ENCODE measurements around the gene ANAPC16.
"Not testable (repeated sequence)": the region's sequence is repeated elsewhere in the genome, so short reads cannot be mapped to it uniquely, and the experiment has no call there.

Gene ANAPC16

DNA sequence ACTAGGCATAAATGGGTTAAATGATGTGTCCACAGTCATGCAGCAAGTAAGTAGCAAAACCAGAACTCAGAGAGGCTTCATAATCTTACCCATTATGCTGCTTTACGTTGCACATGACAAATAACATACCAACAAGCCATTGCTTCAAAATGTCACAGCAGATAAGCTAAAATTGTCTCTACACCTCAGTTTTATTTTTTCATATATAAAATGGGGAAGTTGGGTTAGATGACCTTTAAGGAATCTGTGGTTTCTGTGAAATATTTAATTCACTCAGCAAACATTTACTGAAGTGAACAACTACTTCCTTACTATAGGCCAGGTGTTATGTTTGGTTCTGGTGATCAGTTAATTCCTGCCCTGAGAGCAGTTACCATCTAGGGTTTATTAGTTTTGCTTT, 2.5 kb downstream of the ANAPC16 start:
- no peak overlapping the region for H3K4me3 ChIP-seq (ENCODE audit: low read depth, low read length)
- TF ChIP-seq CTCF (IDR thresholded peaks at IDR 0.05; ENCODE audit: low read depth, low read length) = no peak

- H3K4me3 ChIP-seq (ENCODE audit: low read depth, low read length) = no peak overlapping the region
- no peak for TF ChIP-seq CTCF (IDR thresholded peaks at IDR 0.05; ENCODE audit: low read depth, low read length)
Measured at GRCh38 chr10:72218726-72219125, 2.9 kb downstream of the ANAPC16 start.

DNA sequence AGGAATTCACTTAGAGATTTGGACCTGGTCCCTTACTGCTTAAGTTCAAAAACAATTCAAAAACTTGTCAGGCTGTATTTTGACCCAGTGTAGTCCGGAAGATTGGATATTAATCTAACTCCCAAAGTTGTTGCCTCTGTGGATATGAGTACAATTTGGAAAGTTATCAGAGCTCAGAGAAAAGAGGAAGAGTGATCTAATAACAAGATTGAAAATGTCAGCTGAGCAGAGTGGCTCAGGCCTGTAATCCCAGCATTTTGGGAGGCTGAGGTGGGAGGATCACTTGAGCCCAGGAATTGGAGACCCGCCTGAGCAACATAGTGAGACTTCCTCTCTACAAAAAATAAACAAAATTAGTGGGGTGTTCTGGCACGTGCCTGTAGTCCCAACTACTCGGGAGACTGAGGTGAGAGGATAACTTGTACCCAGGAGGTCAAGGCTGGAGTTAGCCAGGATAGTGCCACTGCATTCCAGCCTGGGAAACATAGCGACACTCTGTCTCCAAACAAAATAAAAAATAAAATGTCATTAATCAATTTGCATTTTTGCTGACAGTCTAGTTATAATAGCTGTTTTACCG, 3.5 kb downstream of the ANAPC16 start:
- TF ChIP-seq CTCF (IDR thresholded peaks at IDR 0.05; ENCODE audit: low read depth, low read length) = no peak
- H3K4me3 ChIP-seq (ENCODE audit: low read depth, low read length) = no peak overlapping the region

- H3K4me3 ChIP-seq (ENCODE audit: low read depth, low read length) = no peak overlapping the region
- TF ChIP-seq CTCF (IDR thresholded peaks at IDR 0.05; ENCODE audit: low read depth, low read length) = no peak
Measured at GRCh38 chr10:72220637-72221036, 4.8 kb downstream of the ANAPC16 start.

GRCh38 chr10:72221278-72221677, 5.5 kb downstream of the ANAPC16 start:
- no peak overlapping the region for H3K4me3 ChIP-seq (ENCODE audit: low read depth, low read length)
- TF ChIP-seq CTCF (IDR thresholded peaks at IDR 0.05; ENCODE audit: low read depth, low read length) = no peak

DNA sequence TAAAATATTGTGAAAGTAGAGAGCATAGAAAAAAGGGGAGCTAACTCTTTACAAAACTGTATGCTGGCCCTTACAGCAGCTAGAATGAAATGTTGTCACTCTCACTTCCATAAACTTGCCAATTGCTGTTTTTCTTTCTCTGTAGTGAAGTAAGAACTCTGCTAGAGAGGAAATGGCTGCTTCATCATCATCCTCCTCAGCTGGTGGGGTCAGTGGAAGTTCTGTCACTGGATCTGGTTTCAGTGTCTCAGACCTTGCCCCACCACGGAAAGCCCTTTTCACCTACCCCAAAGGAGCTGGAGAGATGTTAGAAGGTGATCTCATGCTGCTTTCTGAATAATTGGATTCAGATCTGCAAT, 7.9 kb downstream of the ANAPC16 start:
- no peak for TF ChIP-seq CTCF (IDR thresholded peaks at IDR 0.05; ENCODE audit: low read depth, low read length)

DNA sequence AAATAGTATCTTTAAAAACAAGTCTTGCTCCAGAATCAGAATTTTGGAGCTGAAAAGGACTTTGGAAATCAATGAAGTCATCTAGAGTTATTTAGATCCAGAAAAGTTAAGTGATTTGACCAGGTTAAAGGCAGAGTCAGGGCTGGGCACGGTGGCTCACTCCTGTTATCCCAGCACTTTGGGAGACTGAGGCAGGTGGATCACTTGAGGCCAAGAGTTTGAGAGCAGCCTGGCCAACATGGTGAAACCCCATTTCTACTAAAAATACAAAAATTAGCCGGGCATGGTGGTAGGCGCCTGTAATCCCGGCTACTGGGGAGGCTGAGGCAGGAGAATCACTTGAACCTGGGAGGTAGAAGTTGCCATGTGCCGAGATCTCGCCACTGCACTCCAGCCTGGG, 8.4 kb downstream of the ANAPC16 start:
- not testable (repeated sequence) for H3K4me3 ChIP-seq (ENCODE audit: low read depth, low read length)

More for the DNA sequence above, 7.9 kb downstream of the ANAPC16 start:
- H3K4me3 ChIP-seq (ENCODE audit: low read depth, low read length) = no peak overlapping the region

DNA sequence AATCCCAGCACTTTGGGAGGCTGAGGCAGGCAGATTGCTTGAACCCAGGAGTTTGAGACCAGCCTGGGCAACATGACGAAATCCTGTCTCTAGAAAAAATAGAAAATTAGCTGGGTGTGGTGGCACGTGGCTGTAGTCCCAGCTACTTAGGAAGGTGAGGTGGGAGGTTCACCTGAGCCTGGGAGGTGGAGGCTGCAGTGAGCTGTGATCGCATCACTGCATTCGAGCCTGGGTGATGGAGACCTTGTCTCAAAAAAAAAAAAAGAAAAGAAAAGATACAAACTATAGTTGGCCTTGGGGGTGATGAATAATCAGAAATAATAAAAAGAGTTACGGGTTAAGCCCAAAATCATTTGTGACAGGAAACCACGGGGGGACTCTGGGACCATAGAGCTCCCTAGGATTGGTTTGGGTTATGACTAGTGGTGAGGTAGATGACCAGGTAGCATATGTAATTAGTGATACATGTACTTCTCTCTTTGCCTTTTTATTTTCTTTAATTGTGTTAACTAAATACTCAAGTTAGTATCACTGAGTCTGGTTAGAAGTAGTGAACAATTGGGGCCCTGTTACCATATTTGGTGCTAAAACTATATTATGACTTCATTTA, 10.7 kb downstream of the ANAPC16 start:
- no peak for TF ChIP-seq CTCF (IDR thresholded peaks at IDR 0.05; ENCODE audit: low read depth, low read length)
- no peak overlapping the region for H3K4me3 ChIP-seq (ENCODE audit: low read depth, low read length)
